Kidney (tissue), 14 donors: ENCODE measurements around the gene SLC6A19. TPM values are rescaled to one million over a fixed set of nuclear protein-coding genes. Genes with fewer than 3 reads are reported as not detected.
A peak's percentile ranks its signal among the peaks of the same experiment; 100 is the strongest.

ENCODE experiments used
- DNase-seq, 5 donors: peaks; one replicate each; pipeline ENCODE4 v3.0.0-alpha.2; 2013 to 2020
- FAIRE-seq: peaks from 2 replicates; lab custom pipeline; 2012; peaks lifted over from hg19 to GRCh38; lab: Jason Lieb, UNC
- H3K27ac ChIP-seq, 2 donors: one replicate each; pipeline ENCODE4 v1.7.0; 2013; ENCODE audit warnings: low read depth in 2 of 2, low read length in 2 of 2, inconsistent platforms in 1 of 2
- H3K27me3 ChIP-seq: one replicate; pipeline ENCODE4 v1.7.1; 2013; ENCODE audit warnings: low read length, inconsistent platforms; ENCODE audit not compliant: control insufficient read depth, insufficient read depth
- H3K36me3 ChIP-seq, 3 donors: one replicate each; pipeline versions ENCODE4 v1.7.0 to v1.7.1; 2013; ENCODE audit warnings: low read length in 3 of 3, control low read depth in 1 of 3, inconsistent platforms in 1 of 3; ENCODE audit not compliant: insufficient read depth in 3 of 3, control insufficient read depth in 2 of 3
- H3K4me1 ChIP-seq, 3 donors: one replicate each; pipeline versions ENCODE4 v1.7.0 to v1.7.1; 2013; ENCODE audit warnings: low read length in 3 of 3, inconsistent platforms in 1 of 3, low read depth in 1 of 3; ENCODE audit not compliant: control insufficient read depth in 2 of 3, insufficient read depth in 2 of 3
- H3K4me3 ChIP-seq, 3 donors: one replicate each; pipeline versions ENCODE4 v1.7.0 to v1.8.1; 2013; ENCODE audit warnings: low read length in 3 of 3, control low read depth in 1 of 3, inconsistent platforms in 1 of 3
- H3K9ac ChIP-seq, 3 donors: one replicate each; pipeline versions ENCODE4 v1.7.0 to v1.7.1; 2013; ENCODE audit warnings: low read length in 3 of 3, control low read depth in 1 of 3, inconsistent platforms in 1 of 3
- H3K9me3 ChIP-seq, 3 donors: one replicate each; pipeline versions ENCODE4 v1.7.0 to v1.7.1; 2013; ENCODE audit warnings: low read length in 3 of 3, control low read depth in 1 of 3, inconsistent platforms in 1 of 3; ENCODE audit not compliant: control insufficient read depth in 2 of 3, insufficient read depth in 1 of 3
- intact Hi-C: fragments of 100-400 bp; cut with DNase I; formaldehyde crosslinking; loops from one replicate; pipeline ENCODE4 v1.11.1; 2022
- polyA plus RNA-seq: library from polyadenylated mRNA; stranded (reverse); fragments of 350-450 nt; fragmentation: Illumina TruSeq; extraction: RNeasy Lipid Tissue Mini Kit (QIAGEN cat#74804); gene quantifications from one replicate; pipeline ENCODE4 v1.2.3, GENCODE V29; 2014; ENCODE audit warnings: low read depth, low replicate concordance; ENCODE audit not compliant: insufficient read depth
- total RNA-seq: library from RNA; stranded (reverse); fragmentation: NEBNext Ultra II Directional; extraction: Animal tissue kit (Norgen Biotek cat#: 25700); gene quantifications from one replicate; pipeline ENCODE4 v1.2.1, GENCODE V29; 2021
- TF ChIP-seq, protein P1 (sequence below): IDR thresholded peaks from 3 replicates; pipeline ENCODE4 v1.5.1; 2012; ENCODE audit warnings: mild to moderate bottlenecking, moderate library complexity, borderline replicate concordance; ENCODE audit not compliant: insufficient read depth; ENCODE audit errors: extremely low read depth
- donor health status: control.
- donor health status: control.
- donor health status: control.
- donor health status: control.
- donor health status: control.
- donor health status: DM: yes; HTN: yes; CAD: no.
- donor health status: Normal renal cell carcinoma (clear cell type).

SLC6A19 gene
- total and polyA plus RNA-seq, 2 donors from 2014 or later, result 2.2 to 69.3 TPM

- Histone ChIP-seq H3K4me1 (peaks cover 4 to 6% (median 4%) of the 10 kb centered on the region in 3 donors), H3K36me3 (peaks cover 3 to 5% (median 5%) of the 10 kb centered on the region in 3 donors), H3K4me3 (no peak overlapping the region), H3K27ac (no peak overlapping the region), H3K9me3 (no peaks in the 10 kb centered on the region), H3K27me3 (peaks cover 3% of the 10 kb centered on the region), H3K9ac (no peak overlapping the region)
- FAIRE-seq (no peak), DNase-seq (peak in 1 of 5 donors; percentile 63)
- TF ChIP-seq, protein P1, sequence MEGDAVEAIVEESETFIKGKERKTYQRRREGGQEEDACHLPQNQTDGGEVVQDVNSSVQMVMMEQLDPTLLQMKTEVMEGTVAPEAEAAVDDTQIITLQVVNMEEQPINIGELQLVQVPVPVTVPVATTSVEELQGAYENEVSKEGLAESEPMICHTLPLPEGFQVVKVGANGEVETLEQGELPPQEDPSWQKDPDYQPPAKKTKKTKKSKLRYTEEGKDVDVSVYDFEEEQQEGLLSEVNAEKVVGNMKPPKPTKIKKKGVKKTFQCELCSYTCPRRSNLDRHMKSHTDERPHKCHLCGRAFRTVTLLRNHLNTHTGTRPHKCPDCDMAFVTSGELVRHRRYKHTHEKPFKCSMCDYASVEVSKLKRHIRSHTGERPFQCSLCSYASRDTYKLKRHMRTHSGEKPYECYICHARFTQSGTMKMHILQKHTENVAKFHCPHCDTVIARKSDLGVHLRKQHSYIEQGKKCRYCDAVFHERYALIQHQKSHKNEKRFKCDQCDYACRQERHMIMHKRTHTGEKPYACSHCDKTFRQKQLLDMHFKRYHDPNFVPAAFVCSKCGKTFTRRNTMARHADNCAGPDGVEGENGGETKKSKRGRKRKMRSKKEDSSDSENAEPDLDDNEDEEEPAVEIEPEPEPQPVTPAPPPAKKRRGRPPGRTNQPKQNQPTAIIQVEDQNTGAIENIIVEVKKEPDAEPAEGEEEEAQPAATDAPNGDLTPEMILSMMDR, result no peak
- intact Hi-C loops, result no loop called here
Observed at GRCh38 chr5:1209896-1210776, 8.7 kb downstream of the SLC6A19 start.

GRCh38 chr5:1210832-1211251 lies 9.4 kb downstream of the SLC6A19 start:
- no peak for FAIRE-seq
- TF ChIP-seq, protein P1, result no peak

GRCh38 chr5:1211701-1212100 lies 10.3 kb downstream of the SLC6A19 start:
- H3K4me1 ChIP-seq, result peaks cover 4% of the 10 kb centered on the region in 3 donors
- no peak overlapping the region for H3K27ac ChIP-seq
- no peak overlapping the region for H3K9ac ChIP-seq
- peak overlapping the region in 1 of 3 donors; percentile 17 for H3K4me3 ChIP-seq
- intact Hi-C loops, result no loop called here
- TF ChIP-seq, protein P1, result no peak
- no peak for DNase-seq
- FAIRE-seq, result no peak
- H3K36me3 ChIP-seq, result peaks cover 5 to 6% (median 5%) of the 10 kb centered on the region in 3 donors
- peaks cover 3% of the 10 kb centered on the region for H3K27me3 ChIP-seq
- H3K9me3 ChIP-seq, result no peaks in the 10 kb centered on the region

More at GRCh38 chr5:1210832-1211251, 9.4 kb downstream of the SLC6A19 start:
- Histone ChIP-seq H3K4me3 (no peak overlapping the region), H3K4me1 (peaks cover 4 to 5% (median 4%) of the 10 kb centered on the region in 3 donors), H3K9me3 (no peaks in the 10 kb centered on the region), H3K27ac (no peak overlapping the region), H3K36me3 (peaks cover 3 to 5% (median 5%) of the 10 kb centered on the region in 3 donors), H3K27me3 (peaks cover 3% of the 10 kb centered on the region), H3K9ac (no peak overlapping the region)
- intact Hi-C loops, result no loop called here
- DNase-seq, result peak in 1 of 5 donors; percentile 61
